Lower leg skin (tissue), 3 donors: Measurements from ENCODE around the gene TNS3.

Source experiments
- CTCF ChIP-seq, 3 donors: fragments of 450-650 bp; IDR thresholded peaks; one replicate each; pipeline ENCODE4 v1.5.1; 2016; ENCODE audit warnings: antibody characterized with exemption in 3 of 3, mild to moderate bottlenecking in 3 of 3, moderate library complexity in 2 of 3
- POLR2A ChIP-seq, 2 donors: fragments of 450-650 bp; IDR thresholded peaks; one replicate each; pipeline ENCODE4 v1.6.1; 2016 to 2017; ENCODE audit warnings: antibody characterized with exemption in 2 of 2, mild to moderate bottlenecking in 1 of 2, moderate library complexity in 1 of 2

DNA sequence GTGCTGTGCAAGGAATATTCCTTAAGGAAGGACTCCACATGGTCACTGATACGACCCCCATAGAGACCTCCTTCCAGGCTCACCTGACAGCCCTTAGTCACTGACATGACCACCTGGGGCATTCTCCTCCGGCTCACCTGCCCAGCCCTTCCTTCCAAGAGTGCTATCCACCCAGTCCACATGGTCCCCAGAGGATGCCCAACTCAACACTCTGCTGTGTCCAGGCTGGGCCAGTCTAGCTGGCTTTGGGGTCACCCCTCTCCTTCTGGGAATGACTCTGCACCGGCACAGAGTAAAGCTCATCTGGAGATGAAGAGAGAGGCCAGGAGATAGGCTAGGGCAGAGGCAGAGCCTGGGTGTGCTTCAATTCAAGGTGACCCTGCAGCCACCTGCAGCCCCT is 300.8 kb downstream of the TNS3 start:
- TF ChIP-seq CTCF (IDR thresholded peaks at IDR 0.05), result no peak
- no peak for TF ChIP-seq POLR2A (IDR thresholded peaks at IDR 0.05)
